ENCODE data around the gene UBE2O. TPM values are rescaled to one million over a fixed set of nuclear protein-coding genes. Genes with fewer than 3 reads are reported as not detected.

The UBE2O gene
- total and polyA plus RNA-seq, 2 experiments from 2014 or later, result 30.4 to 79.4 TPM

DNA sequence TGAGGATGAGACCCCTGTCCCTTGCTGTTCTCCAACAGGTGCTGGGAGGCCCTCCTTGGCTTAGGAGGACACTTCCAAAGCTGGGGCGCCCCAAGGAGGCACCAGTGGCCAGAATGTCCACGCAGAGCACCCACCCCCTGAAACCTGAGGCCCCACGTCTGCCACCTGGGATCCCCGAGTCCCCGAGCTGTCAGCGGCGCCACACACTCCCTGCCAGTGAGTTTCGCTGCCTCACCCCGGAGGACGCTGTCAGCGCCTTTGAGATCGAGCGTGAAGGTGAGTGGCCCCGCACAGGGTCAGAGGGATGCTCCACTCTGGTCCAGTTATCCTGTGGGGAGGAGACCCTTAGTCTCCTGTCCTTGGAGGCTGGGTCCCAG, 15.7 kb upstream of the UBE2O start (continued):
- TF ChIP-seq, protein P1, sequence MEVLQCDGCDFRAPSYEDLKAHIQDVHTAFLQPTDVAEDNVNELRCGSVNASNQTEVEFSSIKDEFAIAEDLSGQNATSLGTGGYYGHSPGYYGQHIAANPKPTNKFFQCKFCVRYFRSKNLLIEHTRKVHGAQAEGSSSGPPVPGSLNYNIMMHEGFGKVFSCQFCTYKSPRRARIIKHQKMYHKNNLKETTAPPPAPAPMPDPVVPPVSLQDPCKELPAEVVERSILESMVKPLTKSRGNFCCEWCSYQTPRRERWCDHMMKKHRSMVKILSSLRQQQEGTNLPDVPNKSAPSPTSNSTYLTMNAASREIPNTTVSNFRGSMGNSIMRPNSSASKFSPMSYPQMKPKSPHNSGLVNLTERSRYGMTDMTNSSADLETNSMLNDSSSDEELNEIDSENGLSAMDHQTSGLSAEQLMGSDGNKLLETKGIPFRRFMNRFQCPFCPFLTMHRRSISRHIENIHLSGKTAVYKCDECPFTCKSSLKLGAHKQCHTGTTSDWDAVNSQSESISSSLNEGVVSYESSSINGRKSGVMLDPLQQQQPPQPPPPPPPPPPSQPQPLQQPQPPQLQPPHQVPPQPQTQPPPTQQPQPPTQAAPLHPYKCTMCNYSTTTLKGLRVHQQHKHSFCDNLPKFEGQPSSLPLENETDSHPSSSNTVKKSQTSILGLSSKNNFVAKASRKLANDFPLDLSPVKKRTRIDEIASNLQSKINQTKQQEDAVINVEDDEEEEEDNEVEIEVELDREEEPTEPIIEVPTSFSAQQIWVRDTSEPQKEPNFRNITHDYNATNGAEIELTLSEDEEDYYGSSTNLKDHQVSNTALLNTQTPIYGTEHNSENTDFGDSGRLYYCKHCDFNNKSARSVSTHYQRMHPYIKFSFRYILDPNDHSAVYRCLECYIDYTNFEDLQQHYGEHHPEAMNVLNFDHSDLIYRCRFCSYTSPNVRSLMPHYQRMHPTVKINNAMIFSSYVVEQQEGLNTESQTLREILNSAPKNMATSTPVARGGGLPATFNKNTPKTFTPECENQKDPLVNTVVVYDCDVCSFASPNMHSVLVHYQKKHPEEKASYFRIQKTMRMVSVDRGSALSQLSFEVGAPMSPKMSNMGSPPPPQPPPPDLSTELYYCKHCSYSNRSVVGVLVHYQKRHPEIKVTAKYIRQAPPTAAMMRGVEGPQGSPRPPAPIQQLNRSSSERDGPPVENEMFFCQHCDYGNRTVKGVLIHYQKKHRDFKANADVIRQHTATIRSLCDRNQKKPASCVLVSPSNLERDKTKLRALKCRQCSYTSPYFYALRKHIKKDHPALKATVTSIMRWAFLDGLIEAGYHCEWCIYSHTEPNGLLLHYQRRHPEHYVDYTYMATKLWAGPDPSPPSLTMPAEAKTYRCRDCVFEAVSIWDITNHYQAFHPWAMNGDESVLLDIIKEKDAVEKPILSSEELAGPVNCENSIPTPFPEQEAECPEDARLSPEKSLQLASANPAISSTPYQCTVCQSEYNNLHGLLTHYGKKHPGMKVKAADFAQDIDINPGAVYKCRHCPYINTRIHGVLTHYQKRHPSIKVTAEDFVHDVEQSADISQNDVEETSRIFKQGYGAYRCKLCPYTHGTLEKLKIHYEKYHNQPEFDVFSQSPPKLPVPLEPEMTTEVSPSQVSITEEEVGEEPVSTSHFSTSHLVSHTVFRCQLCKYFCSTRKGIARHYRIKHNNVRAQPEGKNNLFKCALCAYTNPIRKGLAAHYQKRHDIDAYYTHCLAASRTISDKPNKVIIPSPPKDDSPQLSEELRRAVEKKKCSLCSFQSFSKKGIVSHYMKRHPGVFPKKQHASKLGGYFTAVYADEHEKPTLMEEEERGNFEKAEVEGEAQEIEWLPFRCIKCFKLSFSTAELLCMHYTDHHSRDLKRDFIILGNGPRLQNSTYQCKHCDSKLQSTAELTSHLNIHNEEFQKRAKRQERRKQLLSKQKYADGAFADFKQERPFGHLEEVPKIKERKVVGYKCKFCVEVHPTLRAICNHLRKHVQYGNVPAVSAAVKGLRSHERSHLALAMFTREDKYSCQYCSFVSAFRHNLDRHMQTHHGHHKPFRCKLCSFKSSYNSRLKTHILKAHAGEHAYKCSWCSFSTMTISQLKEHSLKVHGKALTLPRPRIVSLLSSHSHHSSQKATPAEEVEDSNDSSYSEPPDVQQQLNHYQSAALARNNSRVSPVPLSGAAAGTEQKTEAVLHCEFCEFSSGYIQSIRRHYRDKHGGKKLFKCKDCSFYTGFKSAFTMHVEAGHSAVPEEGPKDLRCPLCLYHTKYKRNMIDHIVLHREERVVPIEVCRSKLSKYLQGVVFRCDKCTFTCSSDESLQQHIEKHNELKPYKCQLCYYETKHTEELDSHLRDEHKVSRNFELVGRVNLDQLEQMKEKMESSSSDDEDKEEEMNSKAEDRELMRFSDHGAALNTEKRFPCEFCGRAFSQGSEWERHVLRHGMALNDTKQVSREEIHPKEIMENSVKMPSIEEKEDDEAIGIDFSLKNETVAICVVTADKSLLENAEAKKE (CRISPR knock-in tag; IDR thresholded peaks at IDR 0.05), result no peak

DNA sequence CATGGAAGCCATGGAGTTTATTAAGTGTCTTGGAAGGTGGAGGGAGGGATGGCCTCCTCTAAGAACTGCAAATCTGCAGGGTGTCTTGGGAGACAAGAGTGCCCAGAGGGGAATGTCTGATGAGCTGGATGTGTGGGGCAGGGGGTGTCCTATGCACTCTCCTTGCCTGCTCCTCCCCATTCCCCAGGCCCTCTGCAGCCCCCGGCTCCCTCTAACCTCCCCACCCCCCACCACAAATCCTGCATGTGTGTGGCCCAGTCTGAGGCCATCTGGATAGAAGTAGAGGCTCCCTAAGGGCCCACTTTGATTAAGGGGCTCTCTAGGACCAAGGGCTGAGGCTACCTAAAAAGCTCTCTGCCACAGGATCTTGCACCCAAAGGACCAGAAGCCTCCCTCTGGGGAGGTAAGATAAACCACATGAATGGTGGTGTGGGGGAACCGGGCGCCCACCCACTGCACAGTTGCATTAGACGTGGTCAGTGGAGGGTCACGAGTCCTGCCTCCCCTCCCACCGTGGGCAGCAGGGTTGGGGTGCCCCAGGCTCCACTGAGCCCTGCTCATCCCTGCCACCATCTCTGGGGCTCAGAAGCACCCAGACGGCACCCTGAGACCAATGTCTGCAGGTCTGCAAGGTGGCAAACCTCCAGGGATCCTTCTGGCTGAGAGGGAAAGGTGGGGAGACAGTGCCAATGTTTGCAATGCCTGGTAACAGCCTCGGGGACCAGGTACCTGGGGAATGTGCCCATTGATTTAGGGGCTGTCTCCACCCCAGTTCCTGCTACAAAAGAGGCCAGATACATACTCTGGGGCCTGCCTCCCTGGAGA, 15.1 kb upstream of the UBE2O start:
- no peaks in the 10 kb centered on the region for H3F3A ChIP-seq (replicated peaks; ENCODE audit: low read depth)
- no peaks in the 10 kb centered on the region for H3K27me3 ChIP-seq (ENCODE audit: insufficient read depth)
- H2AFZ ChIP-seq, result no peak overlapping the region
- no peak overlapping the region for H3K4me3 ChIP-seq
- no peaks in the 10 kb centered on the region for H4K20me1 ChIP-seq (replicated peaks; ENCODE audit: insufficient read depth)
- H3K27me3 Mint-ChIP-seq (ENCODE audit: insufficient read depth, low read depth, poor library complexity), result peaks cover 10% of the 10 kb centered on the region
- no peaks in the 10 kb centered on the region; the same call in 1 of the 3 replicates for H3K9me3 Mint-ChIP-seq
- no peaks in the 10 kb centered on the region for H3K79me2 ChIP-seq (replicated peaks; ENCODE audit: insufficient read depth)
- no peak overlapping the region for H3K27ac ChIP-seq (ENCODE audit: low read depth)
- no peak for ATAC-seq
- no peaks in the 10 kb centered on the region for H3K9me2 ChIP-seq (ENCODE audit: insufficient read depth)
- peaks cover 10% of the 10 kb centered on the region; the same call in 2 of the 3 replicates for H3K4me1 Mint-ChIP-seq
- H3K4me1 ChIP-seq (ENCODE audit: insufficient read depth), result no peaks in the 10 kb centered on the region
- H3K4me2 ChIP-seq, result no peak overlapping the region
- no peaks in the 10 kb centered on the region for H3K36me3 ChIP-seq (ENCODE audit: insufficient read depth)
- H3K27ac Mint-ChIP-seq, result no peak overlapping the region
- peaks cover 4% of the 10 kb centered on the region; the same call in 1 of the 3 replicates for H3K36me3 Mint-ChIP-seq (ENCODE audit: low read depth)
- no peak for DNase-seq (ENCODE audit: low spot score)
- H3K4me3 Mint-ChIP-seq, result no peak overlapping the region
- TF ChIP-seq EZH2phosphoT487 (IDR thresholded peaks at IDR 0.05; ENCODE audit: unreplicated experiment) (no peak), JUNB (IDR thresholded peaks at IDR 0.05; ENCODE audit: unreplicated experiment) (no peak), CREB1 (CRISPR knock-in tag; IDR thresholded peaks at IDR 0.05; ENCODE audit: low read depth) (no peak), ZNF331 (CRISPR knock-in tag; IDR thresholded peaks at IDR 0.05; ENCODE audit: low read depth) (no peak), STAT1 (IDR thresholded peaks at IDR 0.05; ENCODE audit: unreplicated experiment) (no peak), EZH2 (IDR thresholded peaks at IDR 0.05; ENCODE audit: low read depth, unreplicated experiment) (no peak)
- TF ChIP-seq, protein P2, sequence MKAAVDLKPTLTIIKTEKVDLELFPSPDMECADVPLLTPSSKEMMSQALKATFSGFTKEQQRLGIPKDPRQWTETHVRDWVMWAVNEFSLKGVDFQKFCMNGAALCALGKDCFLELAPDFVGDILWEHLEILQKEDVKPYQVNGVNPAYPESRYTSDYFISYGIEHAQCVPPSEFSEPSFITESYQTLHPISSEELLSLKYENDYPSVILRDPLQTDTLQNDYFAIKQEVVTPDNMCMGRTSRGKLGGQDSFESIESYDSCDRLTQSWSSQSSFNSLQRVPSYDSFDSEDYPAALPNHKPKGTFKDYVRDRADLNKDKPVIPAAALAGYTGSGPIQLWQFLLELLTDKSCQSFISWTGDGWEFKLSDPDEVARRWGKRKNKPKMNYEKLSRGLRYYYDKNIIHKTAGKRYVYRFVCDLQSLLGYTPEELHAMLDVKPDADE (IDR thresholded peaks at IDR 0.05), result no peak
- TF ChIP-seq, protein P3, sequence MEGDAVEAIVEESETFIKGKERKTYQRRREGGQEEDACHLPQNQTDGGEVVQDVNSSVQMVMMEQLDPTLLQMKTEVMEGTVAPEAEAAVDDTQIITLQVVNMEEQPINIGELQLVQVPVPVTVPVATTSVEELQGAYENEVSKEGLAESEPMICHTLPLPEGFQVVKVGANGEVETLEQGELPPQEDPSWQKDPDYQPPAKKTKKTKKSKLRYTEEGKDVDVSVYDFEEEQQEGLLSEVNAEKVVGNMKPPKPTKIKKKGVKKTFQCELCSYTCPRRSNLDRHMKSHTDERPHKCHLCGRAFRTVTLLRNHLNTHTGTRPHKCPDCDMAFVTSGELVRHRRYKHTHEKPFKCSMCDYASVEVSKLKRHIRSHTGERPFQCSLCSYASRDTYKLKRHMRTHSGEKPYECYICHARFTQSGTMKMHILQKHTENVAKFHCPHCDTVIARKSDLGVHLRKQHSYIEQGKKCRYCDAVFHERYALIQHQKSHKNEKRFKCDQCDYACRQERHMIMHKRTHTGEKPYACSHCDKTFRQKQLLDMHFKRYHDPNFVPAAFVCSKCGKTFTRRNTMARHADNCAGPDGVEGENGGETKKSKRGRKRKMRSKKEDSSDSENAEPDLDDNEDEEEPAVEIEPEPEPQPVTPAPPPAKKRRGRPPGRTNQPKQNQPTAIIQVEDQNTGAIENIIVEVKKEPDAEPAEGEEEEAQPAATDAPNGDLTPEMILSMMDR (conservative IDR thresholded peaks at IDR 0.05; ENCODE audit: low read depth in 2 of 2), result no peak

Measured in GM23338 (cell line).